AML-193 (cell line): ENCODE results near the gene YIPF2.

Source experiments
- DNase-seq, 2 experiments: peaks; one replicate each; lab custom pipeline; 2025; lab: John Stamatoyannopoulos, UW

Gene YIPF2

GRCh38 chr19:10874024-10874423 is 54.4 kb downstream of the YIPF2 start:
- DNase-seq, result no peak

GRCh38 chr19:10872546-10873107 is 55.8 kb downstream of the YIPF2 start:
- no peak for DNase-seq
